SK-MEL-5 (cell line): ENCODE data around the gene RGS1. TPM values are rescaled to one million over a fixed set of nuclear protein-coding genes. Genes with fewer than 3 reads are reported as not detected.

Source experiments
- total RNA-seq: library from RNA; depleted of rRNA; stranded (reverse); fragments of >200 nt; shearing (Covaris generic); gene quantifications from 2 replicates; pipeline ENCODE4 v1.2.3, GENCODE V29; 2014; rRNA removed

Gene RGS1
- total RNA-seq, 1 experiment from 2014 or later, result 0.16 TPM

Other genes with a start within 250 kb of the RGS1 start
- gene RGS13, start 60.4 kb downstream of the RGS1 start, total RNA-seq, result not detected in 2 replicates
- gene RGS2, start 233.3 kb downstream of the RGS1 start, total RNA-seq, result 12.4 and 12.5 TPM in 2 replicates